ENCODE measurements around the gene FBXW11.
A peak's percentile ranks its signal among the peaks of the same experiment; 100 is the strongest.

The FBXW11 gene

DNA sequence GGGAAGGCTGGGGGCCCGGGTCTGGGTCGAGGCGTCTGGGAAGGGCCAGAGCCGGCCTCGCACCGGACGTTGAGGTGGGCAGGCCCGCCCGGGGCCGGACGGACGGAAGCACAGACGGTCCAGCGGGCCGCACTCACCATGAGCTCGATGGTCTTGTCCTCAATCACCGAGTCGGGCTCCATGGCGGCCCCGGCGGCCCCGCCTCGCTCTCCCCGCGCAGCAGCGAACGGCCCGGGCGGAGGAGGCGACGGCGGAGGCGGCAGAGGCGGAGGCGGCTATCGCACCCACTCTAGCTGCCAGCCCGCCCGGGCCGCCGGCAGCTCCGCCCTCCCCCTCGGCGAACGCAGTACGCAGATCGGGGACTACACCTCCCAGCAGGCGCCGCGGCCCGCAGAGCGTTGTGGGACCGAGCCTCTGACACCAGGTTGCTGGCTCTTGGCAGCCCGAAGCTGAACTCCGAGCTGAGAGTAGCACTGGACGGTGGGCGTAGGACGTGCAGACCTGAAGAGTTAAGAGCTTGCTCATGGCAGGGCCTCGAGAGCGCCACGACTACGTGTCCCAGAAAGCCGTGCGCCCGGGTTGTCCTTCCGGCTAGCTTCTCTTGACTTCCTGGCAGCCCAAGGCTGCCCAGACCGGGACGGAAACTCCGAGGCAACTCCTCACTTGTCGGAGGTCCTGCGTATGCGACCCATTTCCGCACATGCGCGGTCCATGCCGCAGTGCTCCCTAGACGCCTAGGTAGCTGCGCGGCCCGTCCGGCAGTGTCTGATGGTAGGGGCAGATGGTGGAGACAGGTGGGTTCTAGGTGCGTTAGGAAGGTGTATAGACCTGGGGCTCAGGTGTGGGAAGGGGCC lies at the start of gene FBXW11:
FBXW11 (minus strand) TSS at position 318 of the 854 bp plus-strand sequence; CDS start at position 182, 136 bp downstream.
- peaks cover 44% of the 10 kb centered on the region for H3K4me1 ChIP-seq (ENCODE audit: control insufficient read depth, insufficient read depth, low read length)

GRCh38 chr5:172055996-172056395 lies 49.6 kb upstream of the FBXW11 start:
- no peaks in the 10 kb centered on the region for H3K4me1 ChIP-seq (ENCODE audit: control insufficient read depth, insufficient read depth, low read length)
- H3K4me3 ChIP-seq (ENCODE audit: low read length): no peak overlapping the region
- peaks cover 3% of the 10 kb centered on the region for H3K36me3 ChIP-seq (ENCODE audit: control insufficient read depth, insufficient read depth, low read length)
- no peaks in the 10 kb centered on the region for H3K27me3 ChIP-seq (ENCODE audit: control insufficient read depth, insufficient read depth, low read length)
- no peaks in the 10 kb centered on the region for H3K9me3 ChIP-seq (ENCODE audit: control insufficient read depth, low read length)
- no peak overlapping the region for H3K9ac ChIP-seq (ENCODE audit: low read length)

More for the DNA sequence above, at the start of gene FBXW11:
- H3K27me3 ChIP-seq (ENCODE audit: control insufficient read depth, insufficient read depth, low read length): no peaks in the 10 kb centered on the region
- H3K9me3 ChIP-seq (ENCODE audit: control insufficient read depth, low read length): no peaks in the 10 kb centered on the region
- H3K36me3 ChIP-seq (ENCODE audit: control insufficient read depth, insufficient read depth, low read length): no peaks in the 10 kb centered on the region
- peak within 1 kb of the TSS; percentile 79 for H3K4me3 ChIP-seq (ENCODE audit: low read length)
- peak within 1 kb of the TSS; percentile 94 for H3K9ac ChIP-seq (ENCODE audit: low read length)

GRCh38 chr5:172055421-172055820 lies 49.0 kb upstream of the FBXW11 start:
- no peaks in the 10 kb centered on the region for H3K9me3 ChIP-seq (ENCODE audit: control insufficient read depth, low read length)
- H3K9ac ChIP-seq (ENCODE audit: low read length): no peak overlapping the region
- no peak overlapping the region for H3K4me3 ChIP-seq (ENCODE audit: low read length)
- H3K4me1 ChIP-seq (ENCODE audit: control insufficient read depth, insufficient read depth, low read length): no peaks in the 10 kb centered on the region
- H3K27me3 ChIP-seq (ENCODE audit: control insufficient read depth, insufficient read depth, low read length): no peaks in the 10 kb centered on the region
- no peaks in the 10 kb centered on the region for H3K36me3 ChIP-seq (ENCODE audit: control insufficient read depth, insufficient read depth, low read length)

DNA sequence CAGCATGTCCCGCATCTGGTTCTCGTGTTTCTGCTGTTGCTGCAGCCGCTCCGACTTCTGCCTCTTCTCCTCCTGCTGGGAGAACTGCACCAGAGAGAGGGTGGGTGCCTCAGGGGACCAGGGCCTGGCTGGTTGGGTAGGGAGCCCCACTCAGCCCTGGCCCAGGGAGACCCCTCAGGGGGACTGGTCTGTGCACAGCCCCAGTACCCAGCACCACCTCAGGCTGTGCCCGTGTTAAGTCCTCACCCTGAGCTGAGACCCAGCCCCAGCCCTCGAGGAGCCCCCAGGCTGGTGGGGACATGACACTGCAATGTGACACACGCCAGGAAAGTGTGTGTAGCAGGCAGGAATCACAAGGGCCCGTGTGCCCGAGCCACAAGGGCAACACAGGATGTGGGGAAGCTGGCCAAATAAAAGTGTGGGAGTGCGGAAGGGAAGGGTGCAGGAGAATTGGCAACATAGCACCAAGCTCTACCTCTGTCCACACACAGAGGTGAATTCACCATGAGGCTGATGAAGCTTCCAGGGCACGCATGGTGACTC lies 48.2 kb upstream of the FBXW11 start:
- Histone ChIP-seq H3K36me3 (ENCODE audit: control insufficient read depth, insufficient read depth, low read length) (no peaks in the 10 kb centered on the region), H3K4me3 (ENCODE audit: low read length) (no peak overlapping the region), H3K4me1 (ENCODE audit: control insufficient read depth, insufficient read depth, low read length) (no peaks in the 10 kb centered on the region), H3K9me3 (ENCODE audit: control insufficient read depth, low read length) (no peaks in the 10 kb centered on the region), H3K27me3 (ENCODE audit: control insufficient read depth, insufficient read depth, low read length) (no peaks in the 10 kb centered on the region), H3K9ac (ENCODE audit: low read length) (no peak overlapping the region)

- H3K4me1 ChIP-seq (ENCODE audit: control insufficient read depth, insufficient read depth, low read length): no peaks in the 10 kb centered on the region
- H3K27me3 ChIP-seq (ENCODE audit: control insufficient read depth, insufficient read depth, low read length): no peaks in the 10 kb centered on the region
- H3K9ac ChIP-seq (ENCODE audit: low read length): no peak overlapping the region
- no peaks in the 10 kb centered on the region for H3K36me3 ChIP-seq (ENCODE audit: control insufficient read depth, insufficient read depth, low read length)
- no peak overlapping the region for H3K4me3 ChIP-seq (ENCODE audit: low read length)
- no peaks in the 10 kb centered on the region for H3K9me3 ChIP-seq (ENCODE audit: control insufficient read depth, low read length)
These were observed 46.2 kb upstream of the FBXW11 start for GRCh38 chr5:172052450-172053236.

GRCh38 chr5:172051643-172052339 lies 45.4 kb upstream of the FBXW11 start:
- Histone ChIP-seq H3K9ac (ENCODE audit: low read length) (no peak overlapping the region), H3K9me3 (ENCODE audit: control insufficient read depth, low read length) (no peaks in the 10 kb centered on the region), H3K27me3 (ENCODE audit: control insufficient read depth, insufficient read depth, low read length) (no peaks in the 10 kb centered on the region), H3K36me3 (ENCODE audit: control insufficient read depth, insufficient read depth, low read length) (no peaks in the 10 kb centered on the region), H3K4me1 (ENCODE audit: control insufficient read depth, insufficient read depth, low read length) (no peaks in the 10 kb centered on the region), H3K4me3 (ENCODE audit: low read length) (no peak overlapping the region)

DNA sequence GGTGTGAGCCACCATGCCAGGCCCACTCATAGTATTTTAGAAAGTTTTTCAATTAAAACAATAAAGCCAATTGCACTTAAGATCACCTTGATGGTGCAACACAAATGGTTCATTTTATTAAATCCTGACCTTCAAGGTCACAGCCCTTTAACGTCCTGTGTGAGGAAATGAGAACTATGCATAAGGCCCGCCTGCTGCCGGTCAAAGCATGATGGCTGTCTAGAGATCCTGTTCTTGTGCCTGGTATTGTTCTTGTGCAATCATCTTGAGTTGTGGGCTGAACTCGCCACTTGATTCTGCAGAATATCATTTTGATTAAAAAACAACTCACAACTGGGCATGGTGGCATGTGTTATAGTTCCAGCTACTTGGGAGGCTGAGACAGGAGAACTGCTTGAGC lies 43.6 kb upstream of the FBXW11 start:
- Histone ChIP-seq H3K9me3 (ENCODE audit: control insufficient read depth, low read length) (no peaks in the 10 kb centered on the region), H3K36me3 (ENCODE audit: control insufficient read depth, insufficient read depth, low read length) (no peaks in the 10 kb centered on the region), H3K4me3 (ENCODE audit: low read length) (no peak overlapping the region), H3K9ac (ENCODE audit: low read length) (no peak overlapping the region), H3K4me1 (ENCODE audit: control insufficient read depth, insufficient read depth, low read length) (no peaks in the 10 kb centered on the region), H3K27me3 (ENCODE audit: control insufficient read depth, insufficient read depth, low read length) (no peaks in the 10 kb centered on the region)

- H3K27me3 ChIP-seq (ENCODE audit: control insufficient read depth, insufficient read depth, low read length): no peaks in the 10 kb centered on the region
- no peaks in the 10 kb centered on the region for H3K4me1 ChIP-seq (ENCODE audit: control insufficient read depth, insufficient read depth, low read length)
- no peaks in the 10 kb centered on the region for H3K36me3 ChIP-seq (ENCODE audit: control insufficient read depth, insufficient read depth, low read length)
- no peak overlapping the region for H3K9ac ChIP-seq (ENCODE audit: low read length)
- no peak overlapping the region for H3K4me3 ChIP-seq (ENCODE audit: low read length)
- H3K9me3 ChIP-seq (ENCODE audit: control insufficient read depth, low read length): no peaks in the 10 kb centered on the region
These were observed 42.9 kb upstream of the FBXW11 start for GRCh38 chr5:172049226-172049796.

GRCh38 chr5:172048539-172049101 lies 42.2 kb upstream of the FBXW11 start:
- H3K36me3 ChIP-seq (ENCODE audit: control insufficient read depth, insufficient read depth, low read length): no peaks in the 10 kb centered on the region
- no peaks in the 10 kb centered on the region for H3K27me3 ChIP-seq (ENCODE audit: control insufficient read depth, insufficient read depth, low read length)
- no peaks in the 10 kb centered on the region for H3K9me3 ChIP-seq (ENCODE audit: control insufficient read depth, low read length)
- no peak overlapping the region for H3K4me3 ChIP-seq (ENCODE audit: low read length)
- H3K9ac ChIP-seq (ENCODE audit: low read length): no peak overlapping the region
- H3K4me1 ChIP-seq (ENCODE audit: control insufficient read depth, insufficient read depth, low read length): no peaks in the 10 kb centered on the region

GRCh38 chr5:172048170-172048422 lies 41.7 kb upstream of the FBXW11 start:
- Histone ChIP-seq H3K36me3 (ENCODE audit: control insufficient read depth, insufficient read depth, low read length) (no peaks in the 10 kb centered on the region), H3K4me3 (ENCODE audit: low read length) (no peak overlapping the region), H3K27me3 (ENCODE audit: control insufficient read depth, insufficient read depth, low read length) (no peaks in the 10 kb centered on the region), H3K9ac (ENCODE audit: low read length) (no peak overlapping the region), H3K4me1 (ENCODE audit: control insufficient read depth, insufficient read depth, low read length) (no peaks in the 10 kb centered on the region), H3K9me3 (ENCODE audit: control insufficient read depth, low read length) (no peaks in the 10 kb centered on the region)

- no peaks in the 10 kb centered on the region for H3K27me3 ChIP-seq (ENCODE audit: control insufficient read depth, insufficient read depth, low read length)
- H3K4me1 ChIP-seq (ENCODE audit: control insufficient read depth, insufficient read depth, low read length): no peaks in the 10 kb centered on the region
- no peaks in the 10 kb centered on the region for H3K36me3 ChIP-seq (ENCODE audit: control insufficient read depth, insufficient read depth, low read length)
- no peak overlapping the region for H3K9ac ChIP-seq (ENCODE audit: low read length)
- no peaks in the 10 kb centered on the region for H3K9me3 ChIP-seq (ENCODE audit: control insufficient read depth, low read length)
- no peak overlapping the region for H3K4me3 ChIP-seq (ENCODE audit: low read length)
These were observed 40.2 kb upstream of the FBXW11 start for GRCh38 chr5:172046593-172046992.

Data from mucosa of stomach (tissue), 1 donor.